Breast epithelium (tissue), 3 donors: Measurements from ENCODE around the gene IFT81.

ENCODE experiments used
- CTCF ChIP-seq, 3 donors: fragments of 450-650 bp; IDR thresholded peaks; one replicate each; pipeline ENCODE4 v1.5.1; 2016 to 2017; ENCODE audit warnings: antibody characterized with exemption in 3 of 3, mild to moderate bottlenecking in 3 of 3, moderate library complexity in 3 of 3
- POLR2A ChIP-seq: fragments of 450-650 bp; IDR thresholded peaks from one replicate; pipeline ENCODE4 v1.6.1; 2016; ENCODE audit warnings: antibody characterized with exemption, mild to moderate bottlenecking, moderate library complexity

DNA sequence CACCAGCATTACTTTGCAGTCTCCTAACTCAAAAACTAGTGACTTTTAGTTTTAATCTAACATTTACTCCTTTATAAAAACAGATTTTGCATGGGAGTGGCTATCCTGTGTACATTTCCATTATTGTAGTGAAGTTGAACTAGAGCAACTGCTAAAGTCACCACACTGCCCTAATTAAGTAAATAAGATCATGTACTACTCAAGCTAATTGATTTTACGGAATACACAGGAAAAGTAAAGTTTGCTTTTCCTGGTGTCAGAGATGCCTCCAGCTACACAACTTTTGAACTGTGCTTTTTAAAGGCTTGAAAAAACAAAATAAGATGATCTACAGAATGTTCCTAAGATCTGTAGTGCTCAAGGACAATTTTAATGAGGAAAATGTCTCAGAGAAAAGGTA, 106.5 kb downstream of the IFT81 start:
- TF ChIP-seq CTCF (IDR thresholded peaks at IDR 0.05) (no peak), POLR2A (no peak)
